Measurements from ENCODE around the gene LMNA.
"Not testable (repeated sequence)": the region's sequence is repeated elsewhere in the genome, so short reads cannot be mapped to it uniquely, and the experiment has no call there.

LMNA gene

DNA sequence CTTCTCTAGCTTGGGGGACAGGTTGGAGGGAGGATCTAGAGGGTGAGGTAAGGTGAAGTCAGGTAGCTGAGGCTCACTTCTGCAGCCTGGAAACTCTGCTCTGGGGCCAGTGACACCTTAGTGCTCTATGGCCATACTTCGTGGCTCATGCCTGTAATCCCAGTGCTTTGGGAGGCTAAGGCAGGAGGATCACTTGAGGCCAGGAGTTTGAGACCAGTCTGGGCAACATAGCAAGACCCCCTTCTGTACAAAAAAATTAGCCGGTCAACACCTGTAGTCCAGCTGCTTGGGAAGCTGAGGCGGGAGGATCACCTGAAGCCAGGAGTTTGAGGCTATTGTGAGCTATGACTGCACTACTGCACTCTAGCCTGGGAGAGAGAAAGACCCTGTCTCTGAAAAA lies 5.8 kb downstream of the LMNA start:
- in situ Hi-C loops (cut with MboI; ENCODE audit: low sequenced_read_pairs), result no loop called here

DNA sequence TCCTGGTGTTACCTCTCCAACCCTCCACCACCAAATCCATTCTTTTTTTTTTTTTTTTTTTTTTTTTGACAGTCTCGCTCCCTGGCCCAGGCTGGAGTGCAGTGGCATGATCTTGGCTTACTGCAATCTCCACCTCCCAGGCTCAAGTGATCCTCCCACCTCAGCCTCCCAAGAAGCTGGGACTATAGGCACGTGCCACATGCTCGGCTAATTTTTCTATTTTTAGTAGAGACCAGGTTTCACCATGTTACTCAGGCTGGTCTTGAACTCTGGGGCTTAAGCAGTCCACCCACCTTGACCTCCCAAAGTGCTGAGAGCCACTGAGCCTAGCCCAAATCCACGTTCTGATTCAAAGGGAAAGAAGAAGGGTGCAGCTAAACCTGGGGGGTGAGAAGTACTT lies 6.5 kb downstream of the LMNA start:
- in situ Hi-C loops (cut with MboI; ENCODE audit: low sequenced_read_pairs), result not testable (repeated sequence)

DNA sequence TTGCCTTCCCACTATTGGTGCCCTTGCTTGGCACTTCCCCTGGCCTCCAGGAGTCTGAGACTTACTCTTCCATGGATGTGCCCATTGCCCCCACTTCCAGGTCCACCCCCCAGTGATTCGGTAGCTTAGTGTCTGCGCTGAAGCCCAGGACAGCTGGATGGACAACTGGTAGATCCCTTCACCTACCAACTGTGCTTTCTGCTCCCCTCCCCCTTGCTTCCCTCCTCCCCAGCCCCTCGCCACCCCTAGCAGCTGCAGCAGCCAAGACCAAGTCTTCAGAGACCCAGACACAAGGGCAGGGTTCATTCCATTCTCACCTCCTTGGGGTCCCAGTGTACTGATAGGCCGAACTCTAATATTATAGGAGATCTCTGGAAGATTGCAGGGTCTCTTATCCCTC lies 6.9 kb downstream of the LMNA start:
- in situ Hi-C loops (cut with MboI; ENCODE audit: low sequenced_read_pairs), result no loop called here

DNA sequence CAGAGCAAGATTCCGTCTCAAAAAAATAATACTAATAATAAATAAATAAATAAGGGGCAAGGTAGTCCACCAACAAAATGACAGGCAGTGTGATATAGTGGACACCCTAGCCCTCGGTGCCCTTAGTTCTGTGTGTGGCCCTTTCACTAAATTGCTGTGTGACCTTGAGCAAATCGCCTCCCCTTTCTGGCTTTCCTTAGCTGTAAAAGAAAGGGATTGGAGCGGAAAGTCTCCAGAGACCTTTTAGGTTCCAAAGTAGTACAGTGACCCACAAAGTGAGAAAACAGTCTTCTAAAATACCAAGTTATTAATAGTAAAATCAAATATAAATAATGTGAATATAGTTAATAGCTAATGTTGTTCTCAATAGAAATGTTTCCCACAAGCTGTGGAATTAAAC lies 7.6 kb downstream of the LMNA start:
- in situ Hi-C loops (cut with MboI; ENCODE audit: low sequenced_read_pairs), result no loop called here

DNA sequence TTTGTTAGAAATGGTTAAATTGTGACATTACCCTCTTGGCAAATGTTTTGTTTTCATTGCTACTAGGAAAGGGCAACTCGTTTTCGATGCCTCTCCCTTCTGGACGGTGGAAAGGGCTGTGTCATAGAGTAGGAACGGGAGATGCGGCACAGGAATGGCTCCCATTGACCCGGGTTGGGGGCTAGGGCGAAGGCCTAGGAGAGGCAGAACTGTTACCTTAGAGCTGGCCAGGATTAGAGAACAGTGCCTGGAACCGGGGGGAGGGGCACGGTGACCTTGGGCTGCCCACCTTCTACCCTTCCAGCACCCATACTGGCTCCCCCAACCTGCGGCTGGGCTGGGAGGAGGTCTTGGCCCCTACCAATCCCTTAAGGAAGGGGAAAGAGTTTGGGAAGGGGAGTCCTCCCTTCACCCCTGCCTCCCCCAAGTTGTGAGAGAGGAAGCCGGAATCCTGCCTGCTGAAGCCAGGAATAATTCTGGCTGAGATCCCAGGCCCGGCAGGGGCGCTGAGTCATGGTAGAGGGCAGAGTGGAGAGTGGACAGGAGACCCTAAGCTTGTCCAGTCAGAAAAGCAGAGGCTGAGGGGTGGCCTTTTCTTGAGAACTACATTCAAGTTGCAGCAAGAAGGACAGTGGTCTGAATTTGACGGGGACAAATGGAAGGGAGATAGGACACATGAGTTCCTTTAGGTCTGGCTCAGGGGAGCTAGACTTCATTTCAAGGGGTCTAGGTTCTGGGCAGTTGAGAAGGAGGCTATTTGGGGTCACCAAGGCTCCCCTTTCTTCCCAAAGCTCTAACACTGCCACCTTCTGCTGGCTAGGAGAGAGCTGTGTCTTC lies 8.2 kb downstream of the LMNA start:
- in situ Hi-C loops (cut with MboI; ENCODE audit: low sequenced_read_pairs), result no loop called here

DNA sequence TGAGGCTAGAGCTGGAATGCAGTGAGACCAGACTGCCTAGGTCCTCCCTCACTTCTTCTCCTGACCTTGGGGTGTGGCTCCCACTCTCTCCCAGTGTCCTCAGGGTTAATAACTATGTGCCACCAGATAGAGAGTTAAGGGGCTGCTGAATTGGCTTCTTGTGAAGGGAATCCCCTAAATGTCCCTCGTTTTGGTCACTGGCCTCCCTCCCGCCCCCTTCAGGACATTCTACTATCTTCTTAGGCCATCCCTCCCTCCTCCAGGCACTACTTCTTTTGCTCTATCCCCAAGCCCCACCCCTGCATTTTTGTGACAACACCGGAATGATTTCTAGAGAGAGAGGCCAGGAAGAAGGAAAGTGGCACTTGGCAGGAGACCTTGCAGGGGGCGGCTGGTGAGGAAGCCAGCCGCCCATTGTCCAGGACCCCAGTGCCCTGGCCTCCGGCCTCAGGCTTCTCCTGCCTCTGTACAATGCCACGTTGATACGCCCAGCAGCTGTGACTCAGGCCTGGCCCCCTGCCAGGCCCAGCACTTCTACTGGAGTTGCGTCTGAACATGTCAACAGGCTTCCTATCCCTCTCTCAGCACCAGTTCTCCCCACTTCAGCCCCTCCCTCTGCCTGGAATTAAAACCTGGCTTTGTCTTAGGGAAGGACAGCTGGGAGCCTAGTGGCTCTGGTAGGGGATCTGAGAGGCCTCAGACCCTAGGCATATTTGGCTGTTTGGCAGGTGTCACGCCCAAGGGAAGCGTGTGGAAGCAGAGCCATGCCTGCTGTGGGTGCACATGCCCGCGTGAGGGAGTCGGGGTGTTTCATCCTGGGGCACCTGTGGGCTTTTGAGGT lies 9.1 kb downstream of the LMNA start:
- in situ Hi-C loops (cut with MboI; ENCODE audit: low sequenced_read_pairs), result no loop called here

DNA sequence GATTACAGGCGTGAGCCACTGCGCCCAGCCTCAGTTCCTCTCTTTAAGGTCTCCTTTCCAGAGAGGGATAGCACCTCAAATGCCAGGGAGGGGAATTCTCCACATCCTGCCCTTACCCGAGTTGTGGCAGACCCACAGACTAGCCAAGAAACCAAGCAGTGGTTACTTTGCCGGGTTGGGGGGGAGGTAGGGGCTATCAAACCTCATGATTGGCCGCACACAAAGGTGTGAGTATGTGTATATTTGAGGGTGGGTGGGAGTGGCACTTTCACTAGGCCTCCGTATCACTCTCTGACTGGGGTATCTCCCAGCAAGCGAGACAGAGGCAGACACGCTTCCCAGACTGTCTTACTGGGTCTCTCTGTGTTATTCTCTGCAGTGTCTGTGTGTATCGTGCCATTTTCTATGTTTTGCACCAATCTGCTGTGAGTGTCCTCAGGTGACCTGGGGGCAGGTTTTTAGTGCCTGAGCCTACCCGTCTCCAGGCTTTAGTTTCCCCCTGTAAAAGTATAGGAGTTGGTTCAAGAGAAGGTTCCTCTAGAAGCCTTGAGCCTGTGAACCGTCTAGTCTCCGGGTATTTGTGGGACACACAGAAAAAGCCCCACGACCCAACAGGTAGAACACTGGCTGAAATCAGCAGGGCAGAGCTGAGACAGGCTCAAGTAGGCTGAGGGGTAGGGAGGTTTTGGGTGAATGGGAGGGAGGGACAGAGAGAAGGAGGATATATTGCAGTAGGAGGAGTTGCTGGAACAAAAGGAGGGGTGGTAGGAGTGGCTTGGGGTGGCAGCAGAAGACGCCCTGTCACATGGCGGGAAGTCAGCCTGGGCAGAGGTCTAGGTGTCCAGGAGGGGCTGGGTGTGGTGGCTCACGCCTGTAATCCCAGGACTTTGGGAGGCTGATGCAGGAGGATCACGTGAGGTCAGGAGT lies 10.3 kb downstream of the LMNA start:
- in situ Hi-C loops (cut with MboI; ENCODE audit: low sequenced_read_pairs), result no loop called here

DNA sequence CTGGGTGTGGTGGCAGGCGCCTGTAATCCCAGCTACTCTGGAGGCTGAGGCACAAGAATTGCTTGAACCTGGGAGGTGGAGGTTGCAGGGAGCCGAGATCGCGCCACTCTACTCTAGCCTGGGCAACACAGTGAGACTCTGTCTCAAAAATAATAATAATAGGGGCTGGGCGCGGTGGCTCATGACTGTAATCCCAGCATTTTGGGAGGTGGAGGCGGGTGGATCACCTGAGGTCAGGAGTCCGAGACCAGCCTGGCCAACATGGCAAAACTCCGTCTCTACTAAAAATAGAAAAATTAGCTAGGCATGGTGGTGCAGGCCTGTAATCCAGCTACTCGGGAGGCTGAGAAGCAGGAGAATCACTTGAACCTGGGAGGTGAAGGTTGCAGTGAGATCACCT lies 11.0 kb downstream of the LMNA start:
- in situ Hi-C loops (cut with MboI; ENCODE audit: low sequenced_read_pairs), result not testable (repeated sequence)

DNA sequence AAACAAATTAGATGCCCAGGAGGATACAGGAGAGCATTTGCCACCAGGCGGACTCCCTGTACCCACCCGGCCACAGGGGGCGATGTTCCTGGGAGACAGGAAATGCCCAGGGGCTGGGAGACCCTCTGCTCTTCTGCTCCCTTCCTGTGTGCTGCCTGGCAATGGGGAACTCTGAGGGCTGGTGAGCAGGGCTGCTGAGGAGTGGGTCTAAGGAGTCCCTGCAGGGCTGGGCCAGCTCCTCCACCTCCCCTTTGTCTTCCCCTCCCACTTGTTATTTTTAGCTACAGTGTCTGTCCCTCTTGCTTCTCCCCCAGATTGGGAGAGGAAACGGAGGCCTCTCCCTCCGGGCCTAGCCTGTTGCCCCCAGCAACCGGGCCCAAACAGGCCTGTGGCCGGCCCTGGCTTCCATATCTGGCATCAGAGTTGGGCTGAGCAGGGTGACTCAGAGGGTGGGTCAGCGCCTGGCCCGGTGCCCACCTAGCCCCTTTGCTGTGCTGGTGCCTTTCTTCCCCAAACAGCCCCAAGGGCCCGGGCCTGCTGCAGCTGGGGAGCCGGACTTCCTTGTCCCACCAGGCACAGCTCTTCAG lies 11.6 kb downstream of the LMNA start:
- in situ Hi-C loops (cut with MboI; ENCODE audit: low sequenced_read_pairs), result no loop called here

DNA sequence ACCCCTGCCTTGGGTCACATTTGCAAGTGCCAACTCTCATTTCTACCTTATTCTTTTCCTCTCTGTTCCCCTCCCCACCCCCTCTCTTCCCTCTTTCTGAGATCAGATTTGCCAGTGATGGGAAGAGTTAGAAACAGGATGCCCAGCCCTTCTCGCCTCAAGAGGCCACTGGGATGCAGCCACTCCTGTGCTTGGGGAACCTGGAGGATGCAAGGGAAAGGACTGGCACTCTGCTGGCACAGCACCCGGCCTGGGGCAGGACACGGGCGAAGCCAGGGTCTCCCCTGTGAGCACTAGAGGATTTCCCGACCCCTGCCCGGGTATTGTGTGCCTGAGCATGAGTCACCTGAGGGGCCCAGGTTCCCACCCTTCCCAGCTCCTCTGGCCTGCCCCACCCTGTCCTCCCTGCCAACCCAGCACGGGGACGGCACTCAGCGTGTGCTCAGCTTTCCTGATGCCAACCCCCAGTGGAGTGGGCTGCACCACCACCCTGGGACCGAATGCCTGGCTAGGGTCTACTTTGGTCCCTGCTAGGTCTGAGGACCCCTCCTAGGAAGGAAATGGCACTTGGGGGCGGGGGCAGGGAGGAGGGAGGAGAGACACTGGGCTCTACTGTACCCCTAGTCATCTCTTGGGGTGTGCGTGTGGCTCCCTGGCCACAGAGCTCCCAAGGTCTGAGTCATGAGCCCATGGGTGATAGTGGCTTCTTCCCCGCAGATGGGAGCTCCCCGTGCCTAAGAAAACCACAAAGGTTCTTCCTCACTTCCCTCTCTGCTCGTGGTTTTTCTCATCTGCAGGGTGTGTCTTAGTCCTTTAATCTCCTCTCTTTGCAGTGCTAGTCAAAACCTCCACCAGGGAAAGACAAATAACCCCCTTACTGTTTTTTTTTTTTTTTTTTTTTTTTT lies 12.4 kb downstream of the LMNA start:
- in situ Hi-C loops (cut with MboI; ENCODE audit: low sequenced_read_pairs), result no loop called here

DNA sequence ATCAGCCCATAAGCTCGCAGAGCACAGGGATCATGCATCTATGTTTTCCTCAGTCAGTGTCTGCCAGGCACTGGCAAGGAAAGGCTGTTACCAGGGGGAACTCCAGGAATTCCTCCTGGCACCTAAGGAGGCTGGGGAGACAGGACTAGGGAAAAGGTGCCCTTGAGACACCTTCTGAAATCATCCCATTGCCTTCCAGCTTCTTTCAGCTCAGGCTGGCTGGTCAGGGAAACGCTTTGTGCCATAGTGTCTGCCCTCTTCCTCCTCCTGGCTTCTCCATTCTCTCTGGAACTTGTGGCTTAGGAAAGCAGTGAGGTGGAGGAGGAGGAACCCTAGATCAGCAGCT lies 13.8 kb downstream of the LMNA start:
- in situ Hi-C loops (cut with MboI; ENCODE audit: low sequenced_read_pairs), result no loop called here

DNA sequence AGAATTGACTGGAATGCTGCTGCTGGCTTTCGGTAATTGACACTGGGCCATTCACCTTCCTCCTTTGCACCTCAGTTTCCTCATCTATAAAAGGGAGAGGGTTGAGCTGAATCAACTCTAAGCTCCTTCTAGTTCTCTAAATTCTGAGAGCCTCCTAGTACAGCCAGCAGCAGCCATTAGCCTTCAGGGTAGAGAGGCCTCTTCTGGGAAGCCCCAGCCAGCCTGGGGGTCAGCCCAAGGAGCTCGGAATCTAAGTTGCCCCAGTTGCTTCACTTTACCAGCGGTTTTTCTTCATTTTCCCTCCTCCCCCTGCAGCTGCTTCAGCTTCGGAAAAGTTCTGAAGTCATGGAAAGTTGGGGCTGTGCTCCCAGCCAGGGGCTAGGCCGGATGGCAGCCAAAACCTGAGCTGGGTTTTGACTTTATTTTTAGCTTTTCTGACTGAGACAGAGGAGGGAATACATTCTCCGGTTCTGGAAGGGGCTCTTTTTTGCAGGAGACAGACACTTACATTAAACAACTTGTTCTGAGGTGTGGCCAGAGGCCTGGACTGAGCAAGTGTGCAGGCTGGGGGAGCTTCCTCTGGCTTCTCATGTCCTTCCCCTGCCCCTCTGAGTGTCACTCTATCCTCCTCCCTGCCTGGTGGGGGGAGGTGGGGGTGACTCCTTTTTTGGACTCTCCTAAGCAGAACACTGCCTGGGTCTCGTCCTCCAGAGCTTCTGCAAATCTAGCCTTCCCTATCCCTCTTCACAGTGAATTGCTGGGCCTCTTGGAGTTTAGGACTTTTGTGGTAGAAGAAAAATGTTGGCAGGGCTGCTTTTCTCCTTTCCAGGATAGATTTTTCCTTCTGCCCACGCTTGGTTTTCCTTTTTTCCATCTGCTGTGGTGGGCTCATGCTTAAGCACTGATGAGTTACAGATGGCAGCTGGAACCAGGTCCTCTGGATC lies 14.4 kb downstream of the LMNA start:
- in situ Hi-C loops (cut with MboI; ENCODE audit: low sequenced_read_pairs), result no loop called here

DNA sequence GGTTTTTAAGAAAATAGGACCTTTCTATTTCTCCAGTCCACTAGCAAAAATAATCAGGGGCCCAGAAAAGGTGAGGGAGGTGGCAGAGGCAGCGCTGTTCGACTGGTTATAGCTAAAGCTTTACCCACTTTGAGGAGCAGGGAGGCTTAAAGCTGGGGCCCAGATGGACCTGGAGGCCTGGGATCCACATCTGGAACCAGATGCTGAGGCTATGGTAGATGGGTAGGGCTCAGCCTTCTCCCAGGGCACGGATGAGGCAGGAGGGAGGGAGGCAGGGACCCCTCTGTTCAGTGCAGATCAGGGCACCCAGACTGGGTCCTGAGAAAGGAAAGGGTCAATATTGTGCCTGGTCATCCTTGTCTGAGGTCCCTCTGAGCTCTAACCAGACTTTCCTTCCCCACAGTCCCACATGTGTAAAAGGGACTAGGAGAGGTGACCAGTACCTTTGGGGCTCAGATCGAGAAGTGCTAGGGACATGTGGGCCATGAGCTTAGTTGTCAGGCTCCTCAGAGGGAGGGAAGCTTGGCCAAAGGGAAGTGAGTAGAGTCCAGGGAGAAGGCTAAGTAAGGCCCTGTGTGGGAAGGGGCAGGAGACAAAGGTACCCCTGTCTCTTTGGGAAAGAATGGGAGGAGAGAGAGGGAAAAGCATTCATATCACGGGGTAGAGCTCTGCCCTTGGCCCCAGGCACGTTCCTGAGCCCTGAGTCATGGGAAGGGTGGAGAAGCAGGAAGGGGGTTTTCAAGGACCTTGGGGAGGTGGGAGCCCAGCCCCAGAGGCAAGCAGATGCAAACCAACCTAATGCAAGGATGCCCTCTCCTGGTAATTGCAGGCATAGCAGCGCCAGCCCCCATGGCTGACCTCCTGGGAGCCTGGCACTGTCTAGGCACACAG lies 15.4 kb downstream of the LMNA start:
- in situ Hi-C loops (cut with MboI; ENCODE audit: low sequenced_read_pairs), result loop anchor here (5.0 kb wide), 1 partner anchor 38 kb away; no protein-coding TSS in a partner anchor

DNA sequence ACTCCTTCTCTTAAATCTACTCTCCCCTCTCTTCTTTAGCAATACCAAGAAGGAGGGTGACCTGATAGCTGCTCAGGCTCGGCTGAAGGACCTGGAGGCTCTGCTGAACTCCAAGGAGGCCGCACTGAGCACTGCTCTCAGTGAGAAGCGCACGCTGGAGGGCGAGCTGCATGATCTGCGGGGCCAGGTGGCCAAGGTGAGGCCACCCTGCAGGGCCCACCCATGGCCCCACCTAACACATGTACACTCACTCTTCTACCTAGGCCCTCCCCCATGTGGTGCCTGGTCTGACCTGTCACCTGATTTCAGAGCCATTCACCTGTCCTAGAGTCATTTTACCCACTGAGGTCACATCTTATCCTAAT lies 16.0 kb downstream of the LMNA start:
- in situ Hi-C loops (cut with MboI; ENCODE audit: low sequenced_read_pairs), result loop anchor here (5.0 kb wide), 1 partner anchor 38 kb away; no protein-coding TSS in a partner anchor

DNA sequence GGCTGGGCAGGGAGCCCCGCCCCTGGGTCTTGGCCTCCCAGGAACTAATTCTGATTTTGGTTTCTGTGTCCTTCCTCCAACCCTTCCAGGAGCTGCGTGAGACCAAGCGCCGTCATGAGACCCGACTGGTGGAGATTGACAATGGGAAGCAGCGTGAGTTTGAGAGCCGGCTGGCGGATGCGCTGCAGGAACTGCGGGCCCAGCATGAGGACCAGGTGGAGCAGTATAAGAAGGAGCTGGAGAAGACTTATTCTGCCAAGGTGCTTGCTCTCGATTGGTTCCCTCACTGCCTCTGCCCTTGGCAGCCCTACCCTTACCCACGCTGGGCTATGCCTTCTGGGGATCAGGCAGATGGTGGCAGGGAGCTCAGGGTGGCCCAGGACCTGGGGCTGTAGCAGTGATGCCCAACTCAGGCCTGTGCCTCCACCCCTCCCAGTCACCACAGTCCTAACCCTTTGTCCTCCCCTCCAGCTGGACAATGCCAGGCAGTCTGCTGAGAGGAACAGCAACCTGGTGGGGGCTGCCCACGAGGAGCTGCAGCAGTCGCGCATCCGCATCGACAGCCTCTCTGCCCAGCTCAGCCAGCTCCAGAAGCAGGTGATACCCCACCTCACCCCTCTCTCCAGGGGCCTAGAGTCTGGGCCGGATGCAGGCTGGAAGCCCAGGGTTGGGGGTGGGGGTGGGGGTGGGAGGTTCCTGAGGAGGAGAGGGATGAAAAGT lies 20.4 kb downstream of the LMNA start:
- in situ Hi-C loops (cut with MboI; ENCODE audit: low sequenced_read_pairs), result loop anchor here (5.0 kb wide), 1 partner anchor 43 kb away; no protein-coding TSS in a partner anchor

DNA sequence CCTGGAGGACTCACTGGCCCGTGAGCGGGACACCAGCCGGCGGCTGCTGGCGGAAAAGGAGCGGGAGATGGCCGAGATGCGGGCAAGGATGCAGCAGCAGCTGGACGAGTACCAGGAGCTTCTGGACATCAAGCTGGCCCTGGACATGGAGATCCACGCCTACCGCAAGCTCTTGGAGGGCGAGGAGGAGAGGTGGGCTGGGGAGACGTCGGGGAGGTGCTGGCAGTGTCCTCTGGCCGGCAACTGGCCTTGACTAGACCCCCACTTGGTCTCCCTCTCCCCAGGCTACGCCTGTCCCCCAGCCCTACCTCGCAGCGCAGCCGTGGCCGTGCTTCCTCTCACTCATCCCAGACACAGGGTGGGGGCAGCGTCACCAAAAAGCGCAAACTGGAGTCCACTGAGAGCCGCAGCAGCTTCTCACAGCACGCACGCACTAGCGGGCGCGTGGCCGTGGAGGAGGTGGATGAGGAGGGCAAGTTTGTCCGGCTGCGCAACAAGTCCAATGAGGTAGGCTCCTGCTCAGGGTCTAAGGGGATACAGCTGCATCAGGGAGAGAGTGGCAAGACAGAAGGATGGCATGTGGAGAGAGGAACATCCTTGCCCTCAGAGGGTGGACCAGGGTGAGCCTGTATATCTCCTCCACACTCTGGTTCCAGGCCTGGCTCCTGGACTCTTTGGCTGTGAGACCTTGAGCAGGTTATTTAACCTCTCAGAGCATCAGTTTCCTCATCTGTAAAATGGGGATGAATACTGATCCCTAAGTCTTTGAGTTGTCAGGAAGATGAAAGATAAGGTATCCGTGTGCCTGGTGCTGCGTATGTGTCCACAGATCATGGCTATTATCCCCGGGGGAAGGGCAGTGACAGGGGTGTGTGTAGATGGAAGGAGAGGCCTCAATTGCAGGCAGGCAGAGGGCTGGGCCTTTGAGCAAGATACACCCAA lies 21.7 kb downstream of the LMNA start:
- in situ Hi-C loops (cut with MboI; ENCODE audit: low sequenced_read_pairs), result no loop called here

Measured in HL-60/S4 treated with retinoic acid at 250 ng/mL for 4 days and 3 days (cell line).